Liver (tissue), 9 donors: ENCODE measurements around the gene MRAS. TPM values are rescaled to one million over a fixed set of nuclear protein-coding genes. Genes with fewer than 3 reads are reported as not detected.

Experiments
- DNase-seq: peaks from one replicate; pipeline ENCODE4 v3.0.0-alpha.2; 2017; ENCODE audit warnings: low spot score
- H3K27ac ChIP-seq, 2 donors: one replicate each; pipeline ENCODE4 v1.7.0; 2013; ENCODE audit warnings: inconsistent platforms in 2 of 2, low read length in 2 of 2, control low read depth in 1 of 2, low read depth in 1 of 2, mild to moderate bottlenecking in 1 of 2
- H3K27me3 ChIP-seq, 4 donors: one replicate each; pipeline versions ENCODE4 v1.6.1 to v1.7.0; 2013; ENCODE audit warnings: low read length in 3 of 4, inconsistent platforms in 1 of 4, mild to moderate bottlenecking in 1 of 4, moderate library complexity in 1 of 4; ENCODE audit not compliant: control insufficient read depth in 4 of 4, insufficient read depth in 4 of 4
- H3K36me3 ChIP-seq, 4 donors: one replicate each; pipeline versions ENCODE4 v1.6.1 to v1.7.0; 2013; ENCODE audit warnings: low read length in 3 of 4, mild to moderate bottlenecking in 3 of 4, low read depth in 1 of 4, moderate library complexity in 1 of 4; ENCODE audit not compliant: control insufficient read depth in 4 of 4, insufficient read depth in 3 of 4
- H3K4me1 ChIP-seq, 4 donors: one replicate each; pipeline versions ENCODE4 v1.6.1 to v1.7.0; 2013; ENCODE audit warnings: low read length in 3 of 4, mild to moderate bottlenecking in 3 of 4, moderate library complexity in 1 of 4; ENCODE audit not compliant: control insufficient read depth in 4 of 4, insufficient read depth in 4 of 4
- H3K4me3 ChIP-seq, 3 donors: one replicate each; pipeline versions ENCODE4 v1.6.1 to v1.7.0; 2013; ENCODE audit warnings: low read length in 3 of 3, control low read depth in 1 of 3, low read depth in 1 of 3, mild to moderate bottlenecking in 1 of 3
- H3K9ac ChIP-seq, 2 donors: one replicate each; pipeline ENCODE4 v1.7.0; 2013; ENCODE audit warnings: low read length in 2 of 2, mild to moderate bottlenecking in 2 of 2, moderate library complexity in 2 of 2, control low read depth in 1 of 2, low read depth in 1 of 2
- H3K9me3 ChIP-seq, 4 donors: one replicate each; pipeline versions ENCODE4 v1.6.1 to v1.7.0; 2013; ENCODE audit warnings: low read length in 3 of 4; ENCODE audit not compliant: control insufficient read depth in 4 of 4
- EGR1 ChIP-seq, 2 donors: IDR thresholded peaks; 2 replicates each; pipeline ENCODE4 v1.6.1; 2016 to 2018; ENCODE audit warnings: antibody characterized with exemption in 2 of 2, low read depth in 2 of 2
- FOXA1 ChIP-seq: IDR thresholded peaks from 2 replicates; pipeline ENCODE4 v1.6.1; 2016; ENCODE audit warnings: antibody characterized with exemption
- FOXA2 ChIP-seq: IDR thresholded peaks from 2 replicates; pipeline ENCODE4 v1.6.1; 2016; ENCODE audit warnings: antibody characterized with exemption
- GABPA ChIP-seq, 2 donors: IDR thresholded peaks in 1 of 2; conservative IDR thresholded peaks in 1 of 2; 2 replicates each; pipeline ENCODE4 v1.6.1; 2016; ENCODE audit warnings: antibody characterized with exemption in 2 of 2, mild to moderate bottlenecking in 1 of 2, moderate library complexity in 1 of 2
- HNF4A ChIP-seq, 2 donors: conservative IDR thresholded peaks; 2 replicates each; pipeline ENCODE4 v1.6.1; 2016; ENCODE audit warnings: antibody characterized with exemption in 2 of 2, mild to moderate bottlenecking in 2 of 2
- JUND ChIP-seq, 2 donors: IDR thresholded peaks; 2 replicates each; pipeline ENCODE4 v1.6.1; 2016; ENCODE audit warnings: antibody characterized with exemption in 2 of 2
- NR2F2 ChIP-seq: IDR thresholded peaks from 2 replicates; pipeline ENCODE4 v1.6.1; 2016; ENCODE audit warnings: antibody characterized with exemption
- RAD21 ChIP-seq, 2 donors: IDR thresholded peaks; 2 replicates each; pipeline ENCODE4 v1.6.1; 2016; ENCODE audit warnings: antibody characterized with exemption in 2 of 2, mild to moderate bottlenecking in 2 of 2
- RXRA ChIP-seq, 2 donors: IDR thresholded peaks; 2 replicates each; pipeline ENCODE4 v1.6.1; 2017 to 2018; ENCODE audit warnings: antibody characterized with exemption in 2 of 2, mild to moderate bottlenecking in 1 of 2
- SP1 ChIP-seq: IDR thresholded peaks from 2 replicates; pipeline ENCODE4 v1.6.1; 2018; ENCODE audit warnings: antibody characterized with exemption, mild to moderate bottlenecking
- TAF1 ChIP-seq: conservative IDR thresholded peaks from 2 replicates; pipeline ENCODE4 v1.6.1; 2016; ENCODE audit warnings: antibody characterized with exemption, mild to moderate bottlenecking
- YY1 ChIP-seq: IDR thresholded peaks from 2 replicates; pipeline ENCODE4 v1.6.1; 2016; ENCODE audit warnings: antibody characterized with exemption, mild to moderate bottlenecking
- WGBS: extraction: QIAGEN DNeasy Blood & Tissue Kit; methylation state at CpG from one replicate; pipeline ENCODE4 v1.1.7; 2013; 5-methylcytosine and 5-hydroxymethylcytosine counted together
- polyA plus RNA-seq, 2 donors: library from polyadenylated mRNA; stranded (reverse) in 1 of 2; unstranded in 1 of 2; fragments of 200-250 nt in 1 of 2; fragments of >200 nt in 1 of 2; fragmentation: Nextera tagmentation in 1 of 2; extraction: Ambion mirVana in 1 of 2; gene quantifications; one replicate each; pipeline versions ENCODE4 v1.2.1 to v1.2.3, GENCODE V29; 2013 to 2015
- total RNA-seq, 2 donors: library from RNA; depleted of rRNA; stranded (reverse); fragments of >200 nt; gene quantifications; one replicate each; pipeline ENCODE4 v1.2.3, GENCODE V29; 2014
- TF ChIP-seq, protein P1 (sequence below): IDR thresholded peaks from 2 replicates; pipeline ENCODE4 v1.6.1; 2016; ENCODE audit warnings: antibody characterized with exemption, mild to moderate bottlenecking
- TF ChIP-seq, protein P2 (sequence below): IDR thresholded peaks from 2 replicates; pipeline ENCODE4 v1.6.1; 2016; ENCODE audit warnings: antibody characterized with exemption
- TF ChIP-seq, protein P3 (sequence below): fragments of 150-350 bp; IDR thresholded peaks from 2 replicates; pipeline ENCODE4 v1.5.1; 2017; ENCODE audit warnings: improper control_type of control experiment, low read depth, low read length; ENCODE audit not compliant: missing input control
- TF ChIP-seq, protein P4 (sequence below): IDR thresholded peaks from 2 replicates; pipeline ENCODE4 v1.6.1; 2016; ENCODE audit warnings: antibody characterized with exemption
- donor health status: healthy.
- donor health status: healthy.
- donor health status: healthy.
- donor health status: healthy.
- donor health status: healthy.

MRAS gene
- total and polyA plus RNA-seq, 4 donors = 1.6 to 2.6 (median 1.9) TPM

DNA sequence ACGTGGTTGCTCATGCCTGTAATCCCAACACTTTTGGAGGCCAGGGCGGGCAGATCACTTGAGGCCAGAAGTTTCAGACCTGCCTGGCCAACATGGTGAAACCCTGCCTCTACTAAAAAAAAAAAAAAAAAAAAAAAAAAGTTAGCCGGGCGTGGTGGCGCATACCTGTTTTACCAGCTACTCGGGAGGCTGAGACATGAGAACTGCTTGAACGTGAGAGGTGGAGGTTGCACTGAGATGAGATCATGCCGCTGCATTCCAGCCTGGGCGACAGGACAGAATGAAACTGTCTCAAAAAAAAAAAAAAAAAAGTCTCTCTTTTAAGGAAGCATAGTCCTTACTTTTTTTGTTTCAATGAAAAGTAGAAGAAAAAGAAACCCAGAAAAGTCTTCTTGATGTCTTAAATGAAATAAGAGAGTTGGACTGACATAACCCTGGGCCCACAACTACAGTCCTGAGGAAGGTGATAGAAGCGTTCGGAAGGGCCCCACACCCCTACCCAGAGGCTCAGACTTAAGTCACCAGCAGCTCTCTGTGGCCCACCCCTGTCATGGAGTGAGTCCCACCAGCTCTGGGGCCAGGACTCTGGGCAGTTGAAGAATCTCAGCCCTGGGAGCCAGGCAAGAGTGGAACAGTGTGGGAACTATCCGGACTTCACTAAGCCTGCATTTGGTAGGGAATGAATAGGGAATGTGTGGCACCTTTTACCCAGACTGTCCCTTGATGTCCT is 21.3 kb upstream of the MRAS start:
- Histone ChIP-seq H3K9me3 (no peaks in the 10 kb centered on the region), H3K27ac (no peak overlapping the region), H3K4me1 (peaks cover 2 to 10% (median 5%) of the 10 kb centered on the region in 4 donors), H3K9ac (no peak overlapping the region), H3K36me3 (no peaks in the 10 kb centered on the region), H3K4me3 (no peak overlapping the region), H3K27me3 (no peaks in the 10 kb centered on the region)
- WGBS = 92% methylated on average over 12 of the region's 12 CpGs
- TF ChIP-seq YY1 (no peak), FOXA2 (no peak), HNF4A (conservative IDR thresholded peaks at IDR 0.05) (no peak), SP1 (no peak), TAF1 (no peak), JUND (IDR thresholded peaks at IDR 0.05) (no peak), NR2F2 (no peak), FOXA1 (no peak), GABPA (IDR thresholded peaks at IDR 0.05 in 1 of 2, conservative IDR thresholded peaks at IDR 0.05 in 1 of 2) (no peak), EGR1 (IDR thresholded peaks at IDR 0.05; ENCODE audit: low read depth in 2 of 2) (no peak), RAD21 (IDR thresholded peaks at IDR 0.05) (no peak), RXRA (IDR thresholded peaks at IDR 0.05) (no peak)
- TF ChIP-seq, protein P1, sequence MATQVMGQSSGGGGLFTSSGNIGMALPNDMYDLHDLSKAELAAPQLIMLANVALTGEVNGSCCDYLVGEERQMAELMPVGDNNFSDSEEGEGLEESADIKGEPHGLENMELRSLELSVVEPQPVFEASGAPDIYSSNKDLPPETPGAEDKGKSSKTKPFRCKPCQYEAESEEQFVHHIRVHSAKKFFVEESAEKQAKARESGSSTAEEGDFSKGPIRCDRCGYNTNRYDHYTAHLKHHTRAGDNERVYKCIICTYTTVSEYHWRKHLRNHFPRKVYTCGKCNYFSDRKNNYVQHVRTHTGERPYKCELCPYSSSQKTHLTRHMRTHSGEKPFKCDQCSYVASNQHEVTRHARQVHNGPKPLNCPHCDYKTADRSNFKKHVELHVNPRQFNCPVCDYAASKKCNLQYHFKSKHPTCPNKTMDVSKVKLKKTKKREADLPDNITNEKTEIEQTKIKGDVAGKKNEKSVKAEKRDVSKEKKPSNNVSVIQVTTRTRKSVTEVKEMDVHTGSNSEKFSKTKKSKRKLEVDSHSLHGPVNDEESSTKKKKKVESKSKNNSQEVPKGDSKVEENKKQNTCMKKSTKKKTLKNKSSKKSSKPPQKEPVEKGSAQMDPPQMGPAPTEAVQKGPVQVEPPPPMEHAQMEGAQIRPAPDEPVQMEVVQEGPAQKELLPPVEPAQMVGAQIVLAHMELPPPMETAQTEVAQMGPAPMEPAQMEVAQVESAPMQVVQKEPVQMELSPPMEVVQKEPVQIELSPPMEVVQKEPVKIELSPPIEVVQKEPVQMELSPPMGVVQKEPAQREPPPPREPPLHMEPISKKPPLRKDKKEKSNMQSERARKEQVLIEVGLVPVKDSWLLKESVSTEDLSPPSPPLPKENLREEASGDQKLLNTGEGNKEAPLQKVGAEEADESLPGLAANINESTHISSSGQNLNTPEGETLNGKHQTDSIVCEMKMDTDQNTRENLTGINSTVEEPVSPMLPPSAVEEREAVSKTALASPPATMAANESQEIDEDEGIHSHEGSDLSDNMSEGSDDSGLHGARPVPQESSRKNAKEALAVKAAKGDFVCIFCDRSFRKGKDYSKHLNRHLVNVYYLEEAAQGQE = no peak
- TF ChIP-seq, protein P2, sequence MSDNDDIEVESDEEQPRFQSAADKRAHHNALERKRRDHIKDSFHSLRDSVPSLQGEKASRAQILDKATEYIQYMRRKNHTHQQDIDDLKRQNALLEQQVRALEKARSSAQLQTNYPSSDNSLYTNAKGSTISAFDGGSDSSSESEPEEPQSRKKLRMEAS = no peak
- TF ChIP-seq, protein P3, sequence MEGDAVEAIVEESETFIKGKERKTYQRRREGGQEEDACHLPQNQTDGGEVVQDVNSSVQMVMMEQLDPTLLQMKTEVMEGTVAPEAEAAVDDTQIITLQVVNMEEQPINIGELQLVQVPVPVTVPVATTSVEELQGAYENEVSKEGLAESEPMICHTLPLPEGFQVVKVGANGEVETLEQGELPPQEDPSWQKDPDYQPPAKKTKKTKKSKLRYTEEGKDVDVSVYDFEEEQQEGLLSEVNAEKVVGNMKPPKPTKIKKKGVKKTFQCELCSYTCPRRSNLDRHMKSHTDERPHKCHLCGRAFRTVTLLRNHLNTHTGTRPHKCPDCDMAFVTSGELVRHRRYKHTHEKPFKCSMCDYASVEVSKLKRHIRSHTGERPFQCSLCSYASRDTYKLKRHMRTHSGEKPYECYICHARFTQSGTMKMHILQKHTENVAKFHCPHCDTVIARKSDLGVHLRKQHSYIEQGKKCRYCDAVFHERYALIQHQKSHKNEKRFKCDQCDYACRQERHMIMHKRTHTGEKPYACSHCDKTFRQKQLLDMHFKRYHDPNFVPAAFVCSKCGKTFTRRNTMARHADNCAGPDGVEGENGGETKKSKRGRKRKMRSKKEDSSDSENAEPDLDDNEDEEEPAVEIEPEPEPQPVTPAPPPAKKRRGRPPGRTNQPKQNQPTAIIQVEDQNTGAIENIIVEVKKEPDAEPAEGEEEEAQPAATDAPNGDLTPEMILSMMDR = no peak
- TF ChIP-seq, protein P4, sequence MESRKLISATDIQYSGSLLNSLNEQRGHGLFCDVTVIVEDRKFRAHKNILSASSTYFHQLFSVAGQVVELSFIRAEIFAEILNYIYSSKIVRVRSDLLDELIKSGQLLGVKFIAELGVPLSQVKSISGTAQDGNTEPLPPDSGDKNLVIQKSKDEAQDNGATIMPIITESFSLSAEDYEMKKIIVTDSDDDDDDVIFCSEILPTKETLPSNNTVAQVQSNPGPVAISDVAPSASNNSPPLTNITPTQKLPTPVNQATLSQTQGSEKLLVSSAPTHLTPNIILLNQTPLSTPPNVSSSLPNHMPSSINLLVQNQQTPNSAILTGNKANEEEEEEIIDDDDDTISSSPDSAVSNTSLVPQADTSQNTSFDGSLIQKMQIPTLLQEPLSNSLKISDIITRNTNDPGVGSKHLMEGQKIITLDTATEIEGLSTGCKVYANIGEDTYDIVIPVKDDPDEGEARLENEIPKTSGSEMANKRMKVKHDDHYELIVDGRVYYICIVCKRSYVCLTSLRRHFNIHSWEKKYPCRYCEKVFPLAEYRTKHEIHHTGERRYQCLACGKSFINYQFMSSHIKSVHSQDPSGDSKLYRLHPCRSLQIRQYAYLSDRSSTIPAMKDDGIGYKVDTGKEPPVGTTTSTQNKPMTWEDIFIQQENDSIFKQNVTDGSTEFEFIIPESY = no peak
- DNase-seq = no peak
